Adipose tissue (tissue), 3 donors: ENCODE data around the gene TRMT5. TPM values are rescaled to one million over a fixed set of nuclear protein-coding genes. Genes with fewer than 3 reads are reported as not detected.

Experiments used
- H3K27ac ChIP-seq: one replicate; pipeline ENCODE4 v1.5.1; 2013; ENCODE audit warnings: low read depth, low read length
- WGBS, 3 donors: extraction: QIAGEN DNeasy Blood & Tissue Kit; methylation state at CpG; one replicate each; pipeline ENCODE4 v1.1.7; 2013; 5-methylcytosine and 5-hydroxymethylcytosine counted together
- polyA plus RNA-seq, 3 donors: library from polyadenylated mRNA; stranded (reverse); fragments of 200-250 nt; gene quantifications; one replicate each; pipeline ENCODE4 v1.2.3, GENCODE V29; 2013
- donor health status: healthy with polysubstance abuse.
- donor health status: Bipolar disorder and iron deficiency.
- donor health status: healthy.

The TRMT5 gene
- 1 to 10 TPM; 4.3 to 9.7 (median 6.0) TPM for polyA plus RNA-seq

GRCh38 chr14:60980811-60981632, at the start of gene TRMT5, which contains the start of gene SLC38A6:
Gene TRMT5 (minus strand): TSS chr14:60981079. CDS start chr14:60980973, 106 bp downstream.
Gene SLC38A6 (plus strand): TSS chr14:60981245. CDS start chr14:60981278, 33 bp downstream.
- WGBS, 3 donors, result 0% methylated on average over 59 of the region's 59 CpGs
- H3K27ac ChIP-seq, result no peak within 1 kb of the TSS

GRCh38 chr14:61026526-61026925, 45.6 kb upstream of the TRMT5 start:
- H3K27ac ChIP-seq, result no peak overlapping the region
- WGBS, 3 donors, result 60 to 91% (median 61%) methylated on average over 2 of the region's 2 CpGs

GRCh38 chr14:61025251-61026223, 44.7 kb upstream of the TRMT5 start:
- 56 to 58% (median 58%) methylated on average over 7 of the region's 7 CpGs for WGBS, 3 donors
- no peak overlapping the region for H3K27ac ChIP-seq

GRCh38 chr14:61019537-61019936, 38.7 kb upstream of the TRMT5 start:
- H3K27ac ChIP-seq, result no peak overlapping the region
- 72 to 95% (median 83%) methylated on average over 1 of the region's 1 CpG for WGBS, 3 donors

- WGBS, 3 donors, result 92 to 97% (median 93%) methylated on average over 1 of the region's 1 CpG
These were observed 22.7 kb upstream of the TRMT5 start for GRCh38 chr14:61003571-61003970.

GRCh38 chr14:60999536-60999935, 18.7 kb upstream of the TRMT5 start:
- H3K27ac ChIP-seq, result no peak overlapping the region
- 93 to 96% (median 96%) methylated on average over 2 of the region's 2 CpGs for WGBS, 3 donors

More at GRCh38 chr14:61003571-61003970, 22.7 kb upstream of the TRMT5 start:
- H3K27ac ChIP-seq, result no peak overlapping the region

- no peak overlapping the region for H3K27ac ChIP-seq
- WGBS, 3 donors, result 84 to 97% (median 95%) methylated on average over 9 of the region's 9 CpGs
These were observed 17.7 kb upstream of the TRMT5 start for GRCh38 chr14:60998617-60999016.

- 53 to 76% (median 59%) methylated on average over 2 of the region's 2 CpGs for WGBS, 3 donors
- no peak overlapping the region for H3K27ac ChIP-seq
These were observed 8.7 kb upstream of the TRMT5 start for GRCh38 chr14:60989599-60989998.

GRCh38 chr14:60986500-60986899, 5.6 kb upstream of the TRMT5 start:
- no peak overlapping the region for H3K27ac ChIP-seq
- WGBS, 3 donors, result 95 to 99% (median 98%) methylated on average over 2 of the region's 2 CpGs

GRCh38 chr14:60984196-60984595, 3.3 kb upstream of the TRMT5 start:
- WGBS, 3 donors, result 89 to 92% (median 91%) methylated on average over 1 of the region's 1 CpG

GRCh38 chr14:60981633-60982455, 965 bp upstream of the TRMT5 start:
- no peak overlapping the region for H3K27ac ChIP-seq
- WGBS, 3 donors, result 7 to 11% (median 8%) methylated on average over 12 of the region's 12 CpGs

More at GRCh38 chr14:60984196-60984595, 3.3 kb upstream of the TRMT5 start:
- H3K27ac ChIP-seq, result no peak overlapping the region

GRCh38 chr14:60977847-60978246, 3.0 kb downstream of the TRMT5 start:
- 50 to 62% (median 61%) methylated on average over 2 of the region's 2 CpGs for whole genome bisulfite sequencing, 3 donors
- H3K27ac ChIP-seq, result no peak overlapping the region

GRCh38 chr14:60975551-60975950, 5.3 kb downstream of the TRMT5 start:
- 46 to 61% (median 60%) methylated on average over 2 of the region's 2 CpGs for WGBS, 3 donors
- H3K27ac ChIP-seq, result no peak overlapping the region

- WGBS, 3 donors, result 88 to 93% (median 90%) methylated on average over 6 of the region's 6 CpGs
- H3K27ac ChIP-seq, result no peak overlapping the region
These were observed 6.7 kb downstream of the TRMT5 start for GRCh38 chr14:60974090-60974651.

GRCh38 chr14:60973070-60973469, 7.8 kb downstream of the TRMT5 start:
- 96 to 100% (median 99%) methylated on average over 3 of the region's 3 CpGs for WGBS, 3 donors
- H3K27ac ChIP-seq, result no peak overlapping the region

- H3K27ac ChIP-seq, result no peak overlapping the region
- 97 to 99% (median 97%) methylated on average over 15 of the region's 15 CpGs for whole genome bisulfite sequencing, 3 donors
These were observed 8.6 kb downstream of the TRMT5 start for GRCh38 chr14:60972295-60972694.

- no peak overlapping the region for H3K27ac ChIP-seq
- WGBS, 3 donors, result 25 to 36% (median 35%) methylated on average over 2 of the region's 2 CpGs
These were observed 9.6 kb downstream of the TRMT5 start for GRCh38 chr14:60971271-60971670.

GRCh38 chr14:60970146-60970545, 10.7 kb downstream of the TRMT5 start:
- 92 to 95% (median 95%) methylated on average over 2 of the region's 2 CpGs for WGBS, 3 donors
- no peak overlapping the region for H3K27ac ChIP-seq
